PC-3 (cell line): ENCODE measurements around the gene WNT7A. TPM values are rescaled to one million over a fixed set of nuclear protein-coding genes. Genes with fewer than 3 reads are reported as not detected.

Source experiments
- ATAC-seq: fragments of 200-7000 bp; cut with Tn5 transposase; 2 replicates; pipeline ENCODE4 v1.9.1; 2020; ENCODE audit warnings: mild to moderate bottlenecking, moderate library complexity
- BruUV-seq: library from RNA; stranded (reverse); fragments of 400-500 nt; replicated peaks from 2 replicates; lab custom pipeline; 2021; lab: Mats Ljungman, UMichigan
- CTCF ChIA-PET: fragments of 300-600 bp; sonication (Branson Sonifier 250); formaldehyde crosslinking; loops from one replicate; lab custom pipeline; 2022; ENCODE audit warnings: antibody characterized with exemption; lab: Charles Lee
- POLR2A ChIA-PET: fragments of 300-600 bp; sonication (Branson Sonifier 250); formaldehyde crosslinking; loops from one replicate; lab custom pipeline; 2022; ENCODE audit warnings: antibody characterized with exemption; ENCODE audit not compliant: unreplicated experiment; lab: Charles Lee
- DNase-seq: peaks from one replicate; pipeline ENCODE4 v3.0.0-alpha.2; 2015
- H2AFZ ChIP-seq: fragments of 300-600 bp; sonication (generic); 2 replicates; pipeline ENCODE4 v1.6.0; 2016; ENCODE audit warnings: antibody characterized with exemption, low read length
- H3F3A ChIP-seq: fragments of 300-600 bp; sonication (generic); one replicate; pipeline ENCODE4 v1.6.0; 2017; ENCODE audit warnings: antibody characterized with exemption, low read length, control low read depth, mild to moderate bottlenecking; ENCODE audit not compliant: unreplicated experiment
- H3K27ac ChIP-seq: fragments of 300-600 bp; sonication (generic); 2 replicates; pipeline ENCODE4 v1.5.1; 2016; ENCODE audit warnings: mild to moderate bottlenecking, low read length
- H3K27me3 ChIP-seq: fragments of 300-600 bp; sonication (generic); 2 replicates; pipeline ENCODE4 v1.6.1; 2016; ENCODE audit warnings: low read length, mixed read lengths
- H3K36me3 ChIP-seq: fragments of 300-600 bp; sonication (generic); 2 replicates; pipeline ENCODE4 v1.6.1; 2016; ENCODE audit warnings: low read depth, mixed run types, low read length, mixed read lengths
- H3K4me1 ChIP-seq: fragments of 300-600 bp; sonication (generic); 2 replicates; pipeline ENCODE4 v1.5.1; 2016; ENCODE audit warnings: low read length; ENCODE audit not compliant: insufficient read depth
- H3K4me2 ChIP-seq: fragments of 300-600 bp; sonication (generic); 2 replicates; pipeline ENCODE4 v1.6.0; 2016; ENCODE audit warnings: low read length
- H3K4me3 ChIP-seq: fragments of 300-600 bp; sonication (generic); 2 replicates; pipeline ENCODE4 v1.5.1; 2016; ENCODE audit warnings: mild to moderate bottlenecking, low read length, mixed read lengths
- H3K79me2 ChIP-seq: fragments of 300-600 bp; sonication (generic); 2 replicates; pipeline ENCODE4 v1.6.1; 2017; ENCODE audit warnings: low read length, mixed read lengths
- H3K9ac ChIP-seq: fragments of 300-600 bp; sonication (generic); 2 replicates; pipeline ENCODE4 v1.6.0; 2016; ENCODE audit warnings: mild to moderate bottlenecking, low read length
- H3K9me2 ChIP-seq: fragments of 300-600 bp; sonication (generic); replicated peaks from 2 replicates; pipeline ENCODE4 v1.6.1; 2016; ENCODE audit warnings: mixed run types, low read length, mixed read lengths
- H3K9me3 ChIP-seq: fragments of 300-600 bp; sonication (generic); 2 replicates; pipeline ENCODE4 v1.6.1; 2016; ENCODE audit warnings: low read length, mixed read lengths
- H4K20me1 ChIP-seq: fragments of 300-600 bp; sonication (generic); 2 replicates; pipeline ENCODE4 v1.6.1; 2016; ENCODE audit warnings: low read length, mixed read lengths
- CTCF ChIP-seq: fragments of 300-600 bp; sonication (generic); conservative IDR thresholded peaks from 2 replicates; pipeline ENCODE4 v1.5.1; 2017; ENCODE audit warnings: antibody characterized with exemption, low read depth, mild to moderate bottlenecking, low read length
- EZH2 ChIP-seq: fragments of 300-600 bp; sonication (generic); IDR thresholded peaks from one replicate; pipeline ENCODE4 v1.6.1; 2017; ENCODE audit warnings: antibody characterized with exemption, mild to moderate bottlenecking, low read length; ENCODE audit not compliant: unreplicated experiment
- EZH2phosphoT487 ChIP-seq: fragments of 300-600 bp; sonication (generic); IDR thresholded peaks from 2 replicates; pipeline ENCODE4 v1.6.1; 2018; ENCODE audit warnings: mild to moderate bottlenecking, antibody characterized with exemption, low read length, borderline replicate concordance
- intact Hi-C: fragments of 100-400 bp; cut with micrococcal nuclease; formaldehyde crosslinking; loops from 2 replicates; pipeline ENCODE4 v1.9.0; 2023
- total RNA-seq: library from RNA; depleted of rRNA; stranded (reverse); fragments of >200 nt; gene quantifications from 2 replicates; pipeline ENCODE4 v1.2.3, GENCODE V29; 2014

WNT7A gene
- total RNA-seq, 1 experiment from 2014 or later = 16.2 TPM

GRCh38 chr3:13894096-13894806 is 14.4 kb upstream of the WNT7A start:
- ATAC-seq (no peak), DNase-seq (no peak)
- Histone ChIP-seq H3K9me3 (no peaks in the 10 kb centered on the region), H4K20me1 (no peaks in the 10 kb centered on the region), H3K4me1 (peaks cover 23% of the 10 kb centered on the region), H3K4me2 (no peak overlapping the region), H3K9me2 (no peaks in the 10 kb centered on the region), H2AFZ (no peak overlapping the region), H3K27me3 (no peaks in the 10 kb centered on the region), H3K79me2 (no peaks in the 10 kb centered on the region), H3K36me3 (no peaks in the 10 kb centered on the region), H3K4me3 (no peak overlapping the region), H3K9ac (no peak overlapping the region), H3F3A (no peaks in the 10 kb centered on the region), H3K27ac (no peak overlapping the region)
- intact Hi-C loops = no loop called here
- no peak for TF ChIP-seq CTCF
- TF ChIP-seq EZH2 = no peak
- TF ChIP-seq EZH2phosphoT487 = no peak
- POLR2A ChIA-PET = no interaction called here
- no TSS peak for BruUV-seq
- CTCF ChIA-PET = no interaction called here

GRCh38 chr3:13892304-13892703 is 12.4 kb upstream of the WNT7A start:
- ATAC-seq (no peak), DNase-seq (no peak)
- no peaks in the 10 kb centered on the region for H3F3A ChIP-seq
- no peak overlapping the region for H3K9ac ChIP-seq
- intact Hi-C loops = no loop called here
- no peak overlapping the region for H3K4me3 ChIP-seq
- no peaks in the 10 kb centered on the region for H3K9me3 ChIP-seq
- peaks cover 19% of the 10 kb centered on the region for H3K4me1 ChIP-seq
- no peaks in the 10 kb centered on the region for H3K79me2 ChIP-seq
- no peak overlapping the region for H3K27ac ChIP-seq
- no TSS peak for BruUV-seq
- H3K4me2 ChIP-seq = no peak overlapping the region
- TF ChIP-seq EZH2phosphoT487 = no peak
- TF ChIP-seq CTCF = no peak
- no peak for TF ChIP-seq EZH2
- H3K36me3 ChIP-seq = no peaks in the 10 kb centered on the region
- ChIA-PET CTCF (no interaction called here), POLR2A (no interaction called here)
- no peak overlapping the region for H2AFZ ChIP-seq
- no peaks in the 10 kb centered on the region for H3K27me3 ChIP-seq
- H3K9me2 ChIP-seq = no peaks in the 10 kb centered on the region
- H4K20me1 ChIP-seq = no peaks in the 10 kb centered on the region

GRCh38 chr3:13891492-13892073 is 11.7 kb upstream of the WNT7A start:
- CTCF ChIA-PET = no interaction called here
- TF ChIP-seq CTCF = no peak
- TF ChIP-seq EZH2 = no peak
- TF ChIP-seq EZH2phosphoT487 = no peak
- Histone ChIP-seq H3K36me3 (no peaks in the 10 kb centered on the region), H3K4me3 (no peak overlapping the region), H4K20me1 (no peaks in the 10 kb centered on the region), H2AFZ (no peak overlapping the region), H3F3A (no peaks in the 10 kb centered on the region), H3K27me3 (no peaks in the 10 kb centered on the region), H3K79me2 (no peaks in the 10 kb centered on the region), H3K27ac (no peak overlapping the region), H3K9me2 (no peaks in the 10 kb centered on the region), H3K9ac (no peak overlapping the region), H3K4me1 (peaks cover 13% of the 10 kb centered on the region), H3K9me3 (no peaks in the 10 kb centered on the region), H3K4me2 (no peak overlapping the region)
- ATAC-seq (no peak), DNase-seq (no peak)
- POLR2A ChIA-PET = no interaction called here
- no TSS peak for BruUV-seq
- intact Hi-C loops = no loop called here
